NOMO-1 treated with DMSO at 0.1 percent for 48 hours (cell line): ENCODE data around the gene DNAJB5.
"Not testable (repeated sequence)": the region's sequence is repeated elsewhere in the genome, so short reads cannot be mapped to it uniquely, and the experiment has no call there.

Experiments
- DNase-seq: peaks from one replicate; lab custom pipeline; 2025; ENCODE audit not compliant: unreplicated experiment; lab: John Stamatoyannopoulos, UW

The DNAJB5 gene

GRCh38 chr9:34989003-34989945 is at the start of gene DNAJB5:
Gene DNAJB5, plus strand, starts transcription at chr9:34989745. Its CDS starts 886 bp downstream, at chr9:34990631.
- DNase-seq: peak; percentile 100

GRCh38 chr9:34939989-34940388 is 49.6 kb upstream of the DNAJB5 start:
- DNase-seq: not testable (repeated sequence)

- no peak for DNase-seq
Measured at GRCh38 chr9:34948451-34948850, 41.1 kb upstream of the DNAJB5 start.

GRCh38 chr9:34954225-34954624 is 35.3 kb upstream of the DNAJB5 start:
- DNase-seq: no peak

- not testable (repeated sequence) for DNase-seq
Measured at GRCh38 chr9:34956066-34956465, 33.5 kb upstream of the DNAJB5 start.

- DNase-seq: peak; percentile 63
Measured at GRCh38 chr9:34956648-34957047, 32.9 kb upstream of the DNAJB5 start.

GRCh38 chr9:34957492-34958410 is 31.8 kb upstream of the DNAJB5 start, which contains the start of gene PHF24:
Gene PHF24, plus strand, starts transcription at chr9:34958285. Its CDS starts 13,014 bp downstream, at chr9:34971299.
- peak; percentile 47 for DNase-seq

- DNase-seq: no peak
Measured at GRCh38 chr9:34958411-34958982, 31.0 kb upstream of the DNAJB5 start.

- no peak for DNase-seq
Measured at GRCh38 chr9:34959461-34959860, 30.1 kb upstream of the DNAJB5 start.

GRCh38 chr9:34961574-34962490 is 27.7 kb upstream of the DNAJB5 start:
- no peak for DNase-seq

- DNase-seq: no peak
Measured at GRCh38 chr9:34962546-34962945, 27.0 kb upstream of the DNAJB5 start.

- no peak for DNase-seq
Measured at GRCh38 chr9:34963552-34963951, 26.0 kb upstream of the DNAJB5 start.

GRCh38 chr9:34964458-34964857 is 25.1 kb upstream of the DNAJB5 start:
- DNase-seq: no peak

- DNase-seq: no peak
Measured at GRCh38 chr9:34971146-34971811, 18.3 kb upstream of the DNAJB5 start.

- DNase-seq: no peak
Measured at GRCh38 chr9:34974664-34975063, 14.9 kb upstream of the DNAJB5 start.

GRCh38 chr9:34976441-34976840 is 13.1 kb upstream of the DNAJB5 start:
- no peak for DNase-seq

GRCh38 chr9:34976992-34977391 is 12.6 kb upstream of the DNAJB5 start:
- no peak for DNase-seq

- DNase-seq: peak; percentile 14
Measured at GRCh38 chr9:34980181-34980761, 9.3 kb upstream of the DNAJB5 start.

GRCh38 chr9:34982361-34982760 is 7.2 kb upstream of the DNAJB5 start:
- peak; percentile 86 for DNase-seq
